Measurements from ENCODE around the gene SPC24.
"Not testable (repeated sequence)": the region's sequence is repeated elsewhere in the genome, so short reads cannot be mapped to it uniquely, and the experiment has no call there.

Gene SPC24

DNA sequence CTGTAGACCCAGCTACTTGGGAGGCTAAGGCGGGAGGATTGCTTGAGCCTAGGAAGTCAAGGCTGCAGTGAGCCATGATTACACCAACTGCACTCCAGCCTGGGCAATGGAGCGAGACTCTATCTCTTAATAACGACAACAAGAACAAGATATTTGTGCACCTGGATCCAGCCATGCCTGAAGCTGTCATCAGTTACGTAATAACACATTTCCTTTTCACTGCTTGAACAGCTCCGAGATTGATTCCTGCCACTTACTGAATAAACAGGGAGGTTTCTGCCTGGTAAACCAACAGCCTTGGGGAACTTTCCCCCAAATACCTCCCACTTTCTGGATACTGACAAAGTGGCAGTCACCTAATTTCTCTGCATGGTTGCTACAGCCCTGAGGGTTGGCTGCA, 36.4 kb upstream of the SPC24 start:
- FAIRE-seq: no peak

- FAIRE-seq: no peak
These were observed 35.7 kb upstream of the SPC24 start for GRCh38 chr19:11191273-11191755.

DNA sequence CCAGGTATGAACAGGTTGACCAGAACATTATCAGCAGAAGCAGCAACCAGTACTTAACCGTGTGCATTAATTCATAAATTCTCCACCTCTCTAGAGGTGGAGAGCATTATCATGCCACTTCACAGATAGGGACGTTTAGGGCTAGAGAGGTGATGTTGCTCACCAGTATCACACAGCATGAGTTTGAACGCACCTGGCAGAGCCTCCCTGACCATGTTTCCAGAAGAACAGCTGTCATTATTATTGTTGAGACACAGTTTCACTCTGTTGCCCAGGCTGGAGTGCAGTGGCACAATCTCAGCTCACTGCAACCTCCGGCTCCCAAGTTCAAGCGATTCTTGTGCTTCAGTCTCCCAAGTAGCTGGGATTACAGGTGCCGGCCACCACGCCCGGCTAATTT, 34.9 kb upstream of the SPC24 start:
- FAIRE-seq: no peak

GRCh38 chr19:11187441-11187840, 31.9 kb upstream of the SPC24 start:
- FAIRE-seq: no peak

DNA sequence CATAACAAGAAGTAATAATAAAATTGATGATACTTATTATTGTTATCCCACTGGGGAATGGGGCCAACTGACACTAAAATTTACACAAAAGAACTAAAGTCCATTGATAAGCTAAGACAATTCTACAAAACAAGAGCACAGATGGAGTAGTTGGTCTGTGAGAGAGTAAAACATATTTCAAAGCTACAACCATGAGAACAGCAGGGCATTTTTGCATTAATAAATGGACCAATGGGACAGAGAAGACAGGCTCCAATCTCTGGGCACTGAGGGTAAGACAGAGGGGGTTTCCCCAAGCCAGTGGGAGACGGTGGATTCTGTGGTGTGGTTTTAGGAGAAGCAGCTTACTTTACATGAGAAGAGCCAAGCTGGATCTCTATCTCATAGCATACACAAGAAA, 27.4 kb upstream of the SPC24 start:
- FAIRE-seq: no peak

DNA sequence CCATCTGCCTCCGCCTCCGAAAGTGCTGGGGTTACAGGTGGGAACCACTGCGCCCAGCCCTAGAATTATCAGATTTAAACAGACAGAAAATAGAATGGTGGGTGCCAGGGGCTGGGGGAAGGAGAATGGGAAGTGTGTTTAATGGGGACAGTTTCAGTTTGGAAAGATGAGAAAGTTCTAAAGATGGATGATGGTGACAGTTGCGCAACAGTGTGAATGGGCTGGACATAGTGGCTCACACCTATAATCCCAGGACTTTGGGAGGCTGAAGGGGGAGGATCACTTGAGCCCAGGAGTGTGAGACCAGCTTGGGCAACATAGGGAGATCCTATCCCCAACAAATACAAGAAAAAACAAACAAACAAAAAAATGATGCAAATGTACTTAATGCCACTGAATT, 25.9 kb upstream of the SPC24 start:
- FAIRE-seq: no peak

GRCh38 chr19:11180975-11181374, 25.4 kb upstream of the SPC24 start:
- not testable (repeated sequence) for FAIRE-seq

- FAIRE-seq: no peak
These were observed 24.8 kb upstream of the SPC24 start for GRCh38 chr19:11180346-11180745.

DNA sequence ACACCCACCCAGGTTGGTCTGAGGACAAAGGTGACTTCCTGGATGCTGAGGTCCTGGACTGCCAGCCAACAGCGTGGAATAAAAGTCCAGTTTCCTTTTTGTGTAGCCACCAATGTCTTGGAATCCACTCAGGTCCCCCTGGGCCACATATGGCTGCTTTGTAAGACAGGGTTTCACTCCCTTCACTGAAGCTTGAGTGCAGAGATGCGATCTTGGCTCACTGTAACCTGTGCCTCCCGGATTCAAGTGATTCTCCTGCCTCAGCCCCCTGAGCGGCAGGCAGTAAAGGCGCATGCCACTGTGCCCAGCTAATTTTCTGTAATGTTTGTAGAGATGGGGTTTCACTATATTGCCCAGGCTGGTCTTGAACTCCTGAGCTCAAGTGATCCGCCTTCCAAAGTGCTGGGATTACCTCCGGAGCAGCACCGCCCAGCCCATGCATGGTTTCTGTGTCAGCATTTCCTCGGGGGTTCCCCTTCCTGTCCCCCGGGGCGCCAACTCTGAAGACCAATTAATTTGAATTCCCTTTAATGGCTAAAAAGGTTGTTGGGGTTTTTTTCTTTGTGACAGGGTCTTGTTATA, 24.2 kb upstream of the SPC24 start:
- no peak for FAIRE-seq

GRCh38 chr19:11179145-11179465, 23.5 kb upstream of the SPC24 start:
- not testable (repeated sequence) for FAIRE-seq

DNA sequence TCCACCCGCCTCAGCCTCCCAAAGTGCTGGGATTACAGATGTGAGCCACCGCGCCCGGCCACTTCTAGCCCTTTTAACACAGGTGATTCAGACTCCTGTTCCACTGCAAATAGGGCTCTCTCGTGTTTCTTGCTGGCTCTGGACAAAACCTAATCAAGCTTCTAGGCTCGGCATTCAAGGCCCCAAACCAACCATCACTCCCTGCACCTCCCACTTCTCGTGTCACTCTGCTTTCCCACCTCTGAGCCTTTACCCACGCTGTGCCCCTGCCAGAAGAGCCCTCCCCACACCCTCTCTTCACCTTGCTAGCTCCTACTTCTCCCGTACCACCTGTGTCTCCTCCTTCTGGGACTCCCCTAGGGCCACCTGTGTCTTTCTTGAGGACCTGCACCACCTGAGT, 22.0 kb upstream of the SPC24 start:
- no peak for FAIRE-seq

DNA sequence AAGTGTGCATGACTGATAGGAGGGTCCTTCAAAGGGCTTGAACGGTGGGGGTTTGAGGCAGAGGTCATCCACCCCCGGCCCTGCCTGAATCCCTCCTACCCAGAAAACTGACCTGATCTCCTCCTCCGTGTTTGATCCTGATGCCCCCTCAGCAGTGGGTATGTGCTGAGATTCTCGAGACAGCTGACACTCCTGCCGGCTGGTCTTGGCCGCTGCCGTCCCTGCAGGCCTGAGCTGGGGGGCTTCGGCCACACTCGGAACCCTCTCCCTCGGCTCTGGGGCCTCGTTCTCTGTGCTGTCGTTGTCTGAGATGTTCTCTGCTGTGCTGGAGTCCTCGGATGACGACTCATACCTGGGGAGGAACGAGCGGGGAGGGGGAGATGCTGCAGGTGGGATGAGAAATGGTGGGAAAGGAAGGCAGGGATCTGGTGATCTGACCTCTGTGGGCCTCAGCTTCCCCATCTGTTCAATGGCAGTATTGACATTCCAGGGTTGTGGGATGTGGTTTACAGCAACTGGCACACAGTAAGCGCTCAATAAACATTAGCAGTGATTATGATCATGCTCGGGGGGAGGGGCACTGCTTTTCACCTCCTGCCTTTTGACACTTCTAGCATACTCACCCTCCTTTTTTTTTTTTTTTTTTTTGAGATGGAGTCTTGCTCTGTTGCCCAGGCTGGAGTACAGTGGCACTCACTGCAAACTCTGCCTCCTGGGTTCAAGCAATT, 21.0 kb upstream of the SPC24 start:
- no peak for FAIRE-seq

DNA sequence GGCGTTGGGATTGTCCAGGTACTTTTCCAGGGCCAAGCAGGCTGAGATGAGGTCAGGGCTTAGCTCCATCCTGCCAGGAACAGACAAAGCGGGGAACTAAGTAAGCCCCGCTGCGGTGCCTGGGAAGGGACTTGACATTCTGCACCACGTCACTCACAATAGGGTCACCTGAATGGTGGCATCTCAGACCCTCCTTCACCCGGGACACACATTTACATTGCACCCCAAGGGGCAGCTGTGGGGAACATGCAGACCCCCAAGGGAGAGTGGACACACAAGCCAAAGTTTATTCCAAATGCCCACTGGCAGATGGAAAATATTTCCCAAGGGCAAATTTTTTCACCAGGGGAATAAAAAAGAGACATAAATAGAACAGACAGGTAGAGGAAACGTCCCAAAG, 20.3 kb upstream of the SPC24 start:
- no peak for FAIRE-seq

- no peak for FAIRE-seq
These were observed 18.8 kb upstream of the SPC24 start for GRCh38 chr19:11174336-11174735.

GRCh38 chr19:11173516-11174155, 18.1 kb upstream of the SPC24 start:
- FAIRE-seq: no peak

- FAIRE-seq: no peak
These were observed 17.0 kb upstream of the SPC24 start for GRCh38 chr19:11172576-11172975.

GRCh38 chr19:11171144-11171543, 15.6 kb upstream of the SPC24 start:
- no peak for FAIRE-seq

DNA sequence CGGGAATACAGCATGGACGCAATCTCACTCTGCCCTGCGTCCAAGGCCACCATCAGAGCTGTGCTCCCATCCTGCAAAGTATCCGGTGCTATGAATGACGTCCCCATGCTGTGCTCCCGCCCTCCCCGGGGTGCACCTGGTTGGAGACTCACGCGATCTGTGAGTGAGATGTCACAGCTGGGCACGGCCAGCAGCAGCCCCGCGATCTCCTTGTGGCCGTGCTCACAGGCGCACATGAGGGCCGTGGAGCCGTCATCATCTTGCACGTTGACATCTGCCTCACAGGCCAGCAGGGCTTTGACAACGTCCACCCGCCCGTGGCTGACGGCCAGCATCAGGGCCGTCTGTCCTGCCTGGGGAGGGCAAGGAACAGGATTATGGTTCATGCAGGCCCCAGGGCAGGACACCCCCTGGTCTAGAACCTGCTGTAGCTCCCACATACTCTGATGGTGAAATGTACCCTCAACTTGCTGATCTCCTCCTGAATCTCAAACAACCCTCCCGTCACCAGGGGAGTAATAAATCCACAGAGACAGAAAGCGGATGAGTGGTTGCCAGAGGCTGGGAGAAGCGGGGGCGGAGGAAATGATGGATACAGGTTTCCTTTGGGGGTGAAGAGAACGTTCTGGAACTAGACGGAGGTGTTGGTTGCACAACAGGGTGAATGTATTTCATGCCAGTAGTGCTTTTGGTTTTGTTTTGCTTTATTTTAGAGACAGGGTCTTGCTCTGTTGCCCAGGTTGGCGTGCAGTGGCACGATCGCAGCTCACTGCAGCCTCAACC, 14.5 kb upstream of the SPC24 start:
- FAIRE-seq: no peak

- no peak for FAIRE-seq
These were observed 13.0 kb upstream of the SPC24 start for GRCh38 chr19:11168568-11168967.

- FAIRE-seq: no peak
These were observed 10.9 kb upstream of the SPC24 start for GRCh38 chr19:11166281-11167142.

GRCh38 chr19:11165486-11166030, 10.0 kb upstream of the SPC24 start:
- no peak for FAIRE-seq

DNA sequence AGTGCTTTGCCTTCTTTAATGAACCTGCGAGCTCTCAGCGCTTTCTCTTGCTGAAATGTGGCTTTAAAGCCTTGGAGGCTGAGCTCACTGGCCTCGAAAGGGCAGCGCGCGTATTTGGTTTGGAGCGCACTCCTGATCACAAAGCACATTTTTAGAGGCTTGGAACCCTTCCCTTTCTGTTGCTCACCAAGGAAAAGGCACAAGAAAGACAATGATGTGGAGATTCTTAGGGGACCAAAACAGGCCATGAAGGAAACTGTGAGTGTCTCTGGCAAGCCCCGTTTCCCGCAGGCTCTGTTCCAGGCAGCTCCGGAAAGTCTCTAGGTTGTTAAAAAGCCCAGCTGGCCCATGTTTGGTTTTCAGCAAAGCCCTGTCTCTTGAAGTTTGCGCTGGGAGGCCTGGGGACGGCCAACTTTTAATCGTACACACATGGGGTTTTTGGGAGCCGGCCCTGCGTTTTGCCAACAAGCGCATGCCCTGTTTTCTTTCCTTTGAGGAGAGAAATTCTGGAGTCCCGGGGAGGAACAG, 9.4 kb upstream of the SPC24 start:
- no peak for FAIRE-seq
